Measurements from ENCODE around the gene SLCO4A1. TPM values are rescaled to one million over a fixed set of nuclear protein-coding genes. Genes with fewer than 3 reads are reported as not detected.

The SLCO4A1 gene
- total RNA-seq, 1 donor = under 0.01 TPM

DNA sequence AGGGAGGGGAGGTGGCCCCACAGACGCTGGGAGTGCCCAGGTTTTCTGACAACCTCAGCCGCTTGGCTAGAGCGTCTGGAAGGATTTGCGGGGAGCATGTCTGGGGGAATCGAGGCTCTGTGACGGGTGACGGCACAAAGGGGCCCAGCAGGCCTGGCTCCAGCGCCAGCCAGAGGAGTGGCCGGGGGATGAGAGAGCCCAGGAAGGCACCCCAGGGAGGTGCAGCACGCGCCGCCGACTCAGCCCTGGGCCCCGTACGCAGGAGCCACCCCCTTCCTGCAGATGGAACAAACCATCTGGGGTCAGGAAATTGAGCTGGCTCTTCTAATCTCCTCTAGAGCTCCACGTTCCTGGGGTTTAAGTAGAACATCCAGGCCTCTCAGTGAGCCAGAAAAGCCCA lies 5.9 kb upstream of the SLCO4A1 start:
- H3K79me2 ChIP-seq (ENCODE audit: insufficient read depth, low read length) = no peaks in the 10 kb centered on the region
- no peaks in the 10 kb centered on the region for H3K9me3 ChIP-seq (ENCODE audit: low read depth, low read length)
- no peak overlapping the region for H3K4me2 ChIP-seq (ENCODE audit: insufficient read depth, low read length)
- DNase-seq (ENCODE audit: insufficient read length, low spot score, missing footprints) = peak; percentile 76
- TF ChIP-seq, protein P1, sequence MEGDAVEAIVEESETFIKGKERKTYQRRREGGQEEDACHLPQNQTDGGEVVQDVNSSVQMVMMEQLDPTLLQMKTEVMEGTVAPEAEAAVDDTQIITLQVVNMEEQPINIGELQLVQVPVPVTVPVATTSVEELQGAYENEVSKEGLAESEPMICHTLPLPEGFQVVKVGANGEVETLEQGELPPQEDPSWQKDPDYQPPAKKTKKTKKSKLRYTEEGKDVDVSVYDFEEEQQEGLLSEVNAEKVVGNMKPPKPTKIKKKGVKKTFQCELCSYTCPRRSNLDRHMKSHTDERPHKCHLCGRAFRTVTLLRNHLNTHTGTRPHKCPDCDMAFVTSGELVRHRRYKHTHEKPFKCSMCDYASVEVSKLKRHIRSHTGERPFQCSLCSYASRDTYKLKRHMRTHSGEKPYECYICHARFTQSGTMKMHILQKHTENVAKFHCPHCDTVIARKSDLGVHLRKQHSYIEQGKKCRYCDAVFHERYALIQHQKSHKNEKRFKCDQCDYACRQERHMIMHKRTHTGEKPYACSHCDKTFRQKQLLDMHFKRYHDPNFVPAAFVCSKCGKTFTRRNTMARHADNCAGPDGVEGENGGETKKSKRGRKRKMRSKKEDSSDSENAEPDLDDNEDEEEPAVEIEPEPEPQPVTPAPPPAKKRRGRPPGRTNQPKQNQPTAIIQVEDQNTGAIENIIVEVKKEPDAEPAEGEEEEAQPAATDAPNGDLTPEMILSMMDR (IDR thresholded peaks at IDR 0.05; ENCODE audit: extremely low read depth, low read depth, low read length) = no peak
- H3K4me3 ChIP-seq (ENCODE audit: insufficient read depth, low read length) = no peak overlapping the region
- H3K27ac ChIP-seq (ENCODE audit: low read depth, low read length) = no peak overlapping the region
- no peaks in the 10 kb centered on the region for H3K36me3 ChIP-seq (ENCODE audit: insufficient read depth, low read length)
- H2AFZ ChIP-seq (ENCODE audit: low read length) = no peak overlapping the region
- H3K27me3 ChIP-seq (ENCODE audit: insufficient read depth, low read length) = peaks cover 61% of the 10 kb centered on the region
- no peaks in the 10 kb centered on the region for H4K20me1 ChIP-seq (ENCODE audit: insufficient read depth, low read length)
- H3K4me1 ChIP-seq (ENCODE audit: insufficient read depth, low read length) = no peaks in the 10 kb centered on the region

DNA sequence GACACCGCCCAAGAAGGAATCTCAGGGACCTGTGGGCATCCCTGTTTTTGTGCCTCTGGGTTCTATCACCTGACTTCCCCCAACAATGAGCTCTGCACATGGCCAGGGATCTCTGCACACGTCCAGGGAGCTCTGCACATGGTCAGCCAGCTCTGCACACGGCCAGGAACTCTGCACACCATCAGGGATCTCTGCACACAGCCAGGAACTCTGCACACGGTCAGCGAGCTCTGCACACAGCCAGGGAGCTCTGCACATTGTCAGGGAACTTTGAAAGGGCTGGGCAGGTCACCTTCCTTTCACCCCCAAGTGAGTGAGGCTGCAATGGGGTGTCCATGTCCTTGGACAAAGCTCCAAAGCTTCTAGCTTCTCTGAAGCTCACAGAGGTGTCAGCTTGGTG lies 5.2 kb upstream of the SLCO4A1 start:
- H4K20me1 ChIP-seq (ENCODE audit: insufficient read depth, low read length) = no peaks in the 10 kb centered on the region
- H2AFZ ChIP-seq (ENCODE audit: low read length) = no peak overlapping the region
- no peaks in the 10 kb centered on the region for H3K4me1 ChIP-seq (ENCODE audit: insufficient read depth, low read length)
- no peaks in the 10 kb centered on the region for H3K9me3 ChIP-seq (ENCODE audit: low read depth, low read length)
- TF ChIP-seq, protein P1 (IDR thresholded peaks at IDR 0.05; ENCODE audit: extremely low read depth, low read depth, low read length) = no peak
- H3K4me2 ChIP-seq (ENCODE audit: insufficient read depth, low read length) = no peak overlapping the region
- peaks cover 63% of the 10 kb centered on the region for H3K27me3 ChIP-seq (ENCODE audit: insufficient read depth, low read length)
- no peaks in the 10 kb centered on the region for H3K79me2 ChIP-seq (ENCODE audit: insufficient read depth, low read length)
- H3K36me3 ChIP-seq (ENCODE audit: insufficient read depth, low read length) = no peaks in the 10 kb centered on the region
- no peak for DNase-seq (ENCODE audit: insufficient read length, low spot score, missing footprints)
- no peak overlapping the region for H3K4me3 ChIP-seq (ENCODE audit: insufficient read depth, low read length)
- no peak overlapping the region for H3K27ac ChIP-seq (ENCODE audit: low read depth, low read length)

DNA sequence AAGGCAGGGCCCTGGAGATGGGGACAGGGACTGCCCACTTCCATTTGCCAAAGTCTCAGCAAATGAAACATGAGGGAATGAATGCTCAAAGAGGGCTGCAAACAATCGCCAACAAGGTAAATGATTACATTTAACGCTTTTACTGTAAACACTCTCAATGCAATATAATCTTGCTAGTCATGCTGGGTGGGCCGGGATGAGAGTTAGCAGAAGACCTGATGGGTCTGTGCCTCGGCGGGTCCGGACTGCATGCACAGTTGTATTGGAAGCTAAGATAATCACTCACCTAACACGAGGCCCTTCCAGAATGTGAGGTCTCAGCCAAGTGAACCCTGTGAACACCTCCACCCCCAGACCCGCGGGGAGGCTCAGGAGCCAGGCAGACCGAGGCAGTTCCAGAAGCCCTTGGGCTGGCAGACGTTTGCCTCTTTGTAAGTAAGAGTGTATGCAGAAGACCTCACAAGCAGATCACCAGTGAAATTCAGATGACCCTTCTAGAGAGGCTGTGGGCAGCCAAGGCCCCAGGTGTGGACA lies 4.7 kb upstream of the SLCO4A1 start:
- no peaks in the 10 kb centered on the region for H3K4me1 ChIP-seq (ENCODE audit: insufficient read depth, low read length)
- no peak overlapping the region for H3K4me3 ChIP-seq (ENCODE audit: insufficient read depth, low read length)
- H2AFZ ChIP-seq (ENCODE audit: low read length) = no peak overlapping the region
- DNase-seq (ENCODE audit: insufficient read length, low spot score, missing footprints) = no peak
- no peak overlapping the region for H3K4me2 ChIP-seq (ENCODE audit: insufficient read depth, low read length)
- H3K9me3 ChIP-seq (ENCODE audit: low read depth, low read length) = no peaks in the 10 kb centered on the region
- no peaks in the 10 kb centered on the region for H3K79me2 ChIP-seq (ENCODE audit: insufficient read depth, low read length)
- peaks cover 59% of the 10 kb centered on the region for H3K27me3 ChIP-seq (ENCODE audit: insufficient read depth, low read length)
- no peaks in the 10 kb centered on the region for H3K36me3 ChIP-seq (ENCODE audit: insufficient read depth, low read length)
- TF ChIP-seq, protein P1 (IDR thresholded peaks at IDR 0.05; ENCODE audit: extremely low read depth, low read depth, low read length) = no peak
- no peaks in the 10 kb centered on the region for H4K20me1 ChIP-seq (ENCODE audit: insufficient read depth, low read length)
- no peak overlapping the region for H3K27ac ChIP-seq (ENCODE audit: low read depth, low read length)

DNA sequence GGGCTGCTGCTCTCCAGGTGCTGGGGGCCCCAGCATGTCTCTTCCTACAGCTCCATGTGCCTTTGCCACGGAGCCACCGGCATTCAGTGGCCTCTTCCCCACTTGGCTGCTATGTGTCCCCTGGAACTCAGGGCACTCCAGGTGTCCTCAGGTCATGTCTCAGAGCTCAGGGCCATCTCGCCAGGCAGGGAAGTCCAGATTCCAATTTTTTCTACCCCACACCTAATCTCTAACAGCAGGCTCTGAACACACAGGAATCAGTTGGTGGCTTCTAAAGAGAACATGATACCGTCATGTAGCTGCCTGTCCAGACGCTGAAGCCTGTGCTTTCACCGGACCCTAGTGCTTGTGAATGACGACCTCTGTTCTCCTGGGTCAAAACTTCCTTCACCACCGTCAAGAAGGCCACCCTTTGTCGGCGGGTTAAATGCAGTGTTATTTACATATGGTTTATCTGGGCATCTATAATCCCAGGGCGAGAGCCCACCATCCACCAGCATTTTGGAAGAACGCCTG lies 4.2 kb upstream of the SLCO4A1 start:
- Histone ChIP-seq H3K4me1 (ENCODE audit: insufficient read depth, low read length) (no peaks in the 10 kb centered on the region), H3K4me2 (ENCODE audit: insufficient read depth, low read length) (no peak overlapping the region), H3K79me2 (ENCODE audit: insufficient read depth, low read length) (no peaks in the 10 kb centered on the region), H3K36me3 (ENCODE audit: insufficient read depth, low read length) (no peaks in the 10 kb centered on the region), H2AFZ (ENCODE audit: low read length) (no peak overlapping the region), H3K9me3 (ENCODE audit: low read depth, low read length) (no peaks in the 10 kb centered on the region), H4K20me1 (ENCODE audit: insufficient read depth, low read length) (no peaks in the 10 kb centered on the region), H3K4me3 (ENCODE audit: insufficient read depth, low read length) (no peak overlapping the region), H3K27ac (ENCODE audit: low read depth, low read length) (no peak overlapping the region), H3K27me3 (ENCODE audit: insufficient read depth, low read length) (peaks cover 57% of the 10 kb centered on the region)
- no peak for DNase-seq (ENCODE audit: insufficient read length, low spot score, missing footprints)
- TF ChIP-seq, protein P1 (IDR thresholded peaks at IDR 0.05; ENCODE audit: extremely low read depth, low read depth, low read length) = no peak
